Lower leg skin (tissue), 4 donors: ENCODE data around the gene PTPN2. TPM values are rescaled to one million over a fixed set of nuclear protein-coding genes. Genes with fewer than 3 reads are reported as not detected.
"Not testable (repeated sequence)": the region's sequence is repeated elsewhere in the genome, so short reads cannot be mapped to it uniquely, and the experiment has no call there.

Source experiments
- DNase-seq, 2 donors: peaks; one replicate each; pipeline ENCODE4 v3.0.0-alpha.2; 2019; ENCODE audit warnings: low spot score in 2 of 2
- H3K4me3 ChIP-seq: fragments of 200-600 bp; sonication (generic); 2 replicates; pipeline ENCODE4 v1.5.1; 2017; ENCODE audit warnings: mild to moderate bottlenecking, low read depth; ENCODE audit not compliant: poor library complexity, severe bottlenecking
- CTCF ChIP-seq, 3 donors: fragments of 450-650 bp; IDR thresholded peaks; one replicate each; pipeline ENCODE4 v1.5.1; 2016; ENCODE audit warnings: antibody characterized with exemption in 3 of 3, mild to moderate bottlenecking in 3 of 3, moderate library complexity in 2 of 3
- POLR2A ChIP-seq, 2 donors: fragments of 450-650 bp; IDR thresholded peaks; one replicate each; pipeline ENCODE4 v1.6.1; 2016 to 2017; ENCODE audit warnings: antibody characterized with exemption in 2 of 2, mild to moderate bottlenecking in 1 of 2, moderate library complexity in 1 of 2
- WGBS, 2 donors: methylation state at CpG; one replicate each; pipeline ENCODE4 v1.1.5; 2018; 5-methylcytosine and 5-hydroxymethylcytosine counted together
- intact Hi-C: fragments of 100-400 bp; cut with DNase I; formaldehyde crosslinking; loops from one replicate; pipeline ENCODE4 v1.15.0; 2023; ENCODE audit warnings: low total_unique reads
- total RNA-seq, 4 donors: library from RNA; depleted of rRNA; stranded (reverse); fragments of >200 nt; gene quantifications; one replicate each; pipeline ENCODE4 v1.1.0, GENCODE V29; 2016

Gene PTPN2
- total RNA-seq, 4 donors from 2014 or later, result 26.0 to 53.2 (median 40.4) TPM

GRCh38 chr18:12767580-12768155 lies 116.4 kb downstream of the PTPN2 start:
- no peak overlapping the region for H3K4me3 ChIP-seq
- intact Hi-C loops, result no loop called here
- DNase-seq, result no peak
- TF ChIP-seq POLR2A (IDR thresholded peaks at IDR 0.05), result no peak
- no peak for TF ChIP-seq CTCF (IDR thresholded peaks at IDR 0.05)
- 85 to 90% methylated on average over 9 of the region's 9 CpGs for WGBS, 2 donors

- no peak for DNase-seq
- 64 to 79% methylated on average over 12 to 13 of the region's 13 CpGs for WGBS, 2 donors
- intact Hi-C loops, result no loop called here
- H3K4me3 ChIP-seq, result no peak overlapping the region
- TF ChIP-seq POLR2A (IDR thresholded peaks at IDR 0.05), result no peak
These were observed 117.0 kb downstream of the PTPN2 start for GRCh38 chr18:12766986-12767433.

GRCh38 chr18:12765586-12765985 lies 118.5 kb downstream of the PTPN2 start:
- DNase-seq, result no peak
- TF ChIP-seq POLR2A (IDR thresholded peaks at IDR 0.05), result no peak
- TF ChIP-seq CTCF (IDR thresholded peaks at IDR 0.05), result no peak
- intact Hi-C loops, result no loop called here
- no peak overlapping the region for H3K4me3 ChIP-seq
- 84 to 88% methylated on average over 11 of the region's 11 CpGs for WGBS, 2 donors

- no peak for DNase-seq
- 36% methylated on average over 8 of the region's 8 CpGs for WGBS, 2 donors
- no peak for TF ChIP-seq CTCF (IDR thresholded peaks at IDR 0.05)
- no peak overlapping the region for H3K4me3 ChIP-seq
- intact Hi-C loops, result no loop called here
These were observed 118.9 kb downstream of the PTPN2 start for GRCh38 chr18:12765126-12765525.

- 77 to 94% methylated on average over 3 of the region's 3 CpGs for WGBS, 2 donors
- intact Hi-C loops, DNase-seq, H3K4me3 ChIP-seq: not testable (repeated sequence)
These were observed 125.5 kb downstream of the PTPN2 start for GRCh38 chr18:12758566-12758965.

- 95 to 96% methylated on average over 14 of the region's 14 CpGs for WGBS, 2 donors
- intact Hi-C loops, H3K4me3 ChIP-seq, DNase-seq: not testable (repeated sequence)
These were observed 127.3 kb downstream of the PTPN2 start for GRCh38 chr18:12756619-12757239.

- intact Hi-C loops, H3K4me3 ChIP-seq, DNase-seq: not testable (repeated sequence)
- 91 to 94% methylated on average over 6 of the region's 6 CpGs for WGBS, 2 donors
These were observed 128.4 kb downstream of the PTPN2 start for GRCh38 chr18:12755606-12756005.

- no peak overlapping the region for H3K4me3 ChIP-seq
- WGBS, 2 donors, result 63 to 74% methylated on average over 6 of the region's 6 CpGs
- intact Hi-C loops, result no loop called here
- DNase-seq, result no peak
- TF ChIP-seq CTCF (IDR thresholded peaks at IDR 0.05), result no peak
- no peak for TF ChIP-seq POLR2A (IDR thresholded peaks at IDR 0.05)
These were observed 129.5 kb downstream of the PTPN2 start for GRCh38 chr18:12754511-12754910.
